ENCODE measurements around the gene NSMF.

NSMF gene

GRCh38 chr9:137439158-137439714, 19.9 kb downstream of the NSMF start:
- Histone ChIP-seq H3K4me1 (ENCODE audit: control insufficient read depth, insufficient read depth, low read length) (no peaks in the 10 kb centered on the region), H3K36me3 (ENCODE audit: control insufficient read depth in 2 of 2, insufficient read depth in 1 of 2, low read length in 2 of 2) (no peaks in the 10 kb centered on the region), H3K9me3 (ENCODE audit: control insufficient read depth, insufficient read depth, low read depth, low read length) (no peaks in the 10 kb centered on the region), H3K27ac (ENCODE audit: extremely low read depth, low read depth, low read length) (no peak overlapping the region), H3K4me3 (ENCODE audit: low read depth, low read length) (no peak overlapping the region)
- POLR2A ChIA-PET, result no interaction called here
- CTCF ChIA-PET, result no interaction called here
- no peak for TF ChIP-seq ZNF266 (tag by site-specific recombination; IDR thresholded peaks at IDR 0.05; ENCODE audit: low read depth)
- TF ChIP-seq ZNF792 (tag by site-specific recombination; IDR thresholded peaks at IDR 0.05), result no peak
- TF ChIP-seq YY2 (tag by site-specific recombination; IDR thresholded peaks at IDR 0.05), result no peak
- 0 out of 2 replicates have a peak, but pooled peaks have one; percentile 12 for TF ChIP-seq ZNF768 (tag by site-specific recombination; IDR thresholded peaks at IDR 0.05)
- no peak for TF ChIP-seq ZNF514 (tag by site-specific recombination; IDR thresholded peaks at IDR 0.05)
- no peak for TF ChIP-seq KLF8 (tag by site-specific recombination; IDR thresholded peaks at IDR 0.05)
- TF ChIP-seq ZNF133 (tag by site-specific recombination; IDR thresholded peaks at IDR 0.05), result no peak
- TF ChIP-seq HOXD13 (CRISPR knock-in tag; IDR thresholded peaks at IDR 0.05; ENCODE audit: borderline replicate concordance), result no peak
- TF ChIP-seq MYNN (tag by site-specific recombination; IDR thresholded peaks at IDR 0.05; ENCODE audit: borderline replicate concordance), result no peak
- TF ChIP-seq ZNF830 (tag by site-specific recombination; IDR thresholded peaks at IDR 0.05; ENCODE audit: low read depth), result no peak
- TF ChIP-seq ZNF449 (tag by site-specific recombination; IDR thresholded peaks at IDR 0.05), result no peak
- no peak for TF ChIP-seq SETDB1 (IDR thresholded peaks at IDR 0.05; ENCODE audit: insufficient read length, low read length)
- TF ChIP-seq ATF2 (tag by site-specific recombination; IDR thresholded peaks at IDR 0.05; ENCODE audit: low read depth), result no peak
- TF ChIP-seq KLF17 (tag by site-specific recombination; IDR thresholded peaks at IDR 0.05), result no peak
- TF ChIP-seq HIC1 (tag by site-specific recombination; IDR thresholded peaks at IDR 0.05), result peak; percentile 80
- no peak for TF ChIP-seq ZNF157 (tag by site-specific recombination; IDR thresholded peaks at IDR 0.05)
- TF ChIP-seq PRDM6 (tag by site-specific recombination; IDR thresholded peaks at IDR 0.05), result no peak
- TF ChIP-seq OVOL3 (tag by site-specific recombination; IDR thresholded peaks at IDR 0.05), result no peak
- TF ChIP-seq ZNF26 (tag by site-specific recombination; IDR thresholded peaks at IDR 0.05), result no peak
- no peak for TF ChIP-seq ZNF521 (tag by site-specific recombination; IDR thresholded peaks at IDR 0.05)
- no peak for TF ChIP-seq ZNF548 (tag by site-specific recombination; IDR thresholded peaks at IDR 0.05)
- 0 out of 2 replicates have a peak, but pooled peaks have one; percentile 26 for TF ChIP-seq ZNF600 (tag by site-specific recombination; IDR thresholded peaks at IDR 0.05)
- TF ChIP-seq ZSCAN23 (tag by site-specific recombination; IDR thresholded peaks at IDR 0.05), result no peak
- TF ChIP-seq YY1 (tag by site-specific recombination; IDR thresholded peaks at IDR 0.05), result no peak
- TF ChIP-seq ZNF416 (tag by site-specific recombination; IDR thresholded peaks at IDR 0.05), result no peak
- TF ChIP-seq ZNF629 (tag by site-specific recombination; IDR thresholded peaks at IDR 0.05), result no peak
- no peak for TF ChIP-seq RBAK (tag by site-specific recombination; IDR thresholded peaks at IDR 0.05)
- TF ChIP-seq ZNF704 (tag by site-specific recombination; IDR thresholded peaks at IDR 0.05), result no peak
- TF ChIP-seq ZBTB21 (tag by site-specific recombination; IDR thresholded peaks at IDR 0.05), result no peak
- TF ChIP-seq ZNF324 (tag by site-specific recombination; IDR thresholded peaks at IDR 0.05), result no peak

All from HEK293 (cell line).